HG02885 (cell line): ENCODE measurements around the gene CTSG.
"Not testable (repeated sequence)": the region's sequence is repeated elsewhere in the genome, so short reads cannot be mapped to it uniquely, and the experiment has no call there.

Source experiments
- ATAC-seq: cut with Tn5 transposase; IDR thresholded peaks from one replicate; pipeline ENCODE4 v1.9.1; 2021; ENCODE audit warnings: mild to moderate bottlenecking; ENCODE audit not compliant: unreplicated experiment, poor library complexity

The CTSG gene, protein sequence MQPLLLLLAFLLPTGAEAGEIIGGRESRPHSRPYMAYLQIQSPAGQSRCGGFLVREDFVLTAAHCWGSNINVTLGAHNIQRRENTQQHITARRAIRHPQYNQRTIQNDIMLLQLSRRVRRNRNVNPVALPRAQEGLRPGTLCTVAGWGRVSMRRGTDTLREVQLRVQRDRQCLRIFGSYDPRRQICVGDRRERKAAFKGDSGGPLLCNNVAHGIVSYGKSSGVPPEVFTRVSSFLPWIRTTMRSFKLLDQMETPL

GRCh38 chr14:24576182-24576581 lies at the start of gene CTSG:
TSS of gene CTSG (minus strand) at chr14:24576250. CDS start at chr14:24576223, 27 bp downstream.
- no peak for ATAC-seq

DNA sequence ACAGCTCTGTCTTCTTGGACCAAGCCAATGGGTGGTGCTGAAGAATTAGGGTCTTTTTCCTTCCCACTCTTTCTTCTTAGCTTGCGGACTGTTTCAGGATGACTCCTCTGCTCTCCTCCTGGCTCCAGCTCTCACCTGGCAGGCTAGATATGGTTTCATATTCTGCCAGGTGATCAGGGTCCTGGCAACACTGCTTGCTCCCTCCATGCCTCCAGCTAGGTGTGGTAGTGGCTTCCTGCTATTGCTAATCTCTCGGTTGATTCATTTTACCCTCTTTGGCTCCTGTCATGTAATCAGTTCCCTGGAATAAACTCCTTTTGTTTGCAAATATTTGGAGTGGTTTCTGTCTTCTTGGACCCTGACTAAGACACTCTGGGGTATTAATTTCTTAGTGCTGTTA lies 37.7 kb upstream of the CTSG start:
- ATAC-seq = no peak

DNA sequence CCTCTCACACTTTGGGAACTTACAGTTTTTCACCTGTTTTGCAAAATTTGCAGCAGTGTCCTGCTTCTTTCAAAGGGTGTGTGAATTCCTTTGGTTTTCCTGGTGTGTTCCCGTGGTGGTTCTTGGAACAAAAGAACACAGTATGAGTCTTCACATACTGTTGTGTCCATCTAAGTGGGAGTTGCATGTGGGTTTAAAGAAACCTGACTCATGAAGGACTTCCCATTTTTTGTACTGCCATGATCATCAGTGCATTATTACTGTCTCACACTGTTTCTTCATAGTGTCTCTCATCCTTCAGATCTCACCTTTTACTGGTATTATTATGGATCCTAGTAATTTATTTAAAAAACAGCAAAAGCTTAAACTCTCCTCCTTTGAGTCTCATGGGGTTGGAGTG lies 37.2 kb upstream of the CTSG start:
- no peak for ATAC-seq

DNA sequence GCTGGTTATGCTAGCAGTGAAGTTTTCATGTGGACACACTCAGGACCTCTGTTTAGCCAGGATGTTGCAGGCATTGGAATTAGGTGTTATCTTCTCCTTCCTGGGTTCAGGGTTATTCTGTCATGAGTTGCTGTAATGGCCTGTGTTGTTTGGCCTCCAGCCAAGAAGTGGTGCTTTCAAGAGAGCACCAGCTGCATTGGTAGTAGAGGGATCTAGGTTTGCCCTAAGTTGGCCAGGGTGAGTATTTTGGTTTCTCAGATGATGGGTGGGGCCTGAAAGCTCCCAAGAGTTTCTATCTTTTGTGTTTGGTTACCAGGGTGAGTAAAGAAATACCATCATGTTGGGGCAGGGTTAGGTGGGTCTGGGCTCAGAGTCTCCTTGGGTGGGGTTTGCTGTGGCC lies 36.1 kb upstream of the CTSG start:
- ATAC-seq = no peak

DNA sequence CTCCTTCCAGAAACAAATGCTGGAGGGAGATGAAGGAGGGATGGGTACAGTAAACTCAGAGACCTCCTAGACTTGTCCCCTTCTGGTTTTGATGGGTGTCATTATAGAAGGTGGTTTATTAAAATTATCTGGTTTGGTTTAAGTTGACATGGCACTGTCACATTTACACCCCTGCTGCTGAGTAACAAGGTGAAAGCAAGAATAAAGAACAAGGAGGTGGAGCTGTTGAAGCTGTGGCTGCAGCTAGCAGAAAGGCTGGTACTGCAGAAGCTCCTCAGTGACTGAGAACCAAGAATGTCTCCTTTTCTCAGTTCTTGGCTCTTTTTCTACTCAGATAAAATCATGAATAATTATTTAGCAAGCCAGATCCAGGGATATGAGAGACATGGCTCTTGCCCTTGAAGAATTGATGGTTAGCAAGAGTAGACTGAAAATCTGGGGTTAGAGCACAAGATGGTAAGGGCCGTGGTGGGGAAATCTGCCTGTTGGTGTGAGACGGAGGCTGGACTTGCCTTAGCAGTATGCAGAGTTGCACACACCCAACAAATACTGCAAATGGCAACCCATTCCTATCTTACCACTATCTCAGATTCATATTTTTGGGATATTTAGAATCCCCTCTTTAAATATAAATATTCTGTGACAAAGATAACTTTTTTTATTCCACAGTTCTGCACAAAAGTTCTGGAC lies 33.8 kb upstream of the CTSG start, which contains the start of gene GZMH:
GZMH (minus strand) TSS at position 31 of the 690 bp plus-strand sequence. CDS start 72 bp downstream, outside the sequence.
- peak; percentile 30 for ATAC-seq

GRCh38 chr14:24607635-24608514 lies 31.8 kb upstream of the CTSG start:
- no peak for ATAC-seq

DNA sequence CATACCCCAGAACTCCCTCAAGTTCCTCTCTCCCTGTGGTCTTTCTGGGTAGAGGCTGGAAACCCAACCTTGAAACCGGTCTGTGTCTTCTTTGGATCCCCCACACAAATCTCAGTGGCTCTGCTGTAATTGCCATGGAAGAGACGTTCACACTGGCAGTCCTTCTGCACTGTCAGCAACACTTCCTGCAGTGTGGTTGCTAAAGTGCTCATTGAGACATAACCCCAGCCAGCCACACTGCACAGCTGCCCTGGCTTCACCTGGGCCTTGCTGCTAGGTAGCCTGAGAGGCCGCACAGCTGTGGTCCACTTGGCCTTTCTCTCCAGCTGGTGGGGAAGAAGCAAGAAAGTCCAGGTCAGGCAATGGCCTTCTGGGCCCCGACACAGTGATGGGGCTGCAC lies 31.0 kb upstream of the CTSG start:
- ATAC-seq = no peak

DNA sequence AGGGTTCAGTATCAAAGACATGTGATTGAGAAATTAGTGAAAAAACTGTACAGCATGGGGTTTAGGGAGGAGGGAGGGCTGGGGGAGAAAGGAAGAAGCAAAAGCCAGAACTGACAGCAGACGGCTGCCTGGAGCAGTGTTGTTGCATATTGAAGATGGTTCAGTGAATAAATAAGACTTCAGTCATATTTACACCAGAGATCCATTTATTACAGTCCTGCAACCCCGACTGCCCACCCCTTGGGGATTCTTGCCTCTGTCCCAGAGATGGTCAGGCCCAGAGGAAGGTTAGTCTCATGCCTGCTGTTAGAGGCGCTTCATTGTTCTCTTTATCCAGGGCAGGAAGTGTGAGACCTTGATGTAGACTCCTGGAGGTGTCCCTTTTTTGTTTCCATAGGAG lies 30.2 kb upstream of the CTSG start:
- ATAC-seq = no peak

DNA sequence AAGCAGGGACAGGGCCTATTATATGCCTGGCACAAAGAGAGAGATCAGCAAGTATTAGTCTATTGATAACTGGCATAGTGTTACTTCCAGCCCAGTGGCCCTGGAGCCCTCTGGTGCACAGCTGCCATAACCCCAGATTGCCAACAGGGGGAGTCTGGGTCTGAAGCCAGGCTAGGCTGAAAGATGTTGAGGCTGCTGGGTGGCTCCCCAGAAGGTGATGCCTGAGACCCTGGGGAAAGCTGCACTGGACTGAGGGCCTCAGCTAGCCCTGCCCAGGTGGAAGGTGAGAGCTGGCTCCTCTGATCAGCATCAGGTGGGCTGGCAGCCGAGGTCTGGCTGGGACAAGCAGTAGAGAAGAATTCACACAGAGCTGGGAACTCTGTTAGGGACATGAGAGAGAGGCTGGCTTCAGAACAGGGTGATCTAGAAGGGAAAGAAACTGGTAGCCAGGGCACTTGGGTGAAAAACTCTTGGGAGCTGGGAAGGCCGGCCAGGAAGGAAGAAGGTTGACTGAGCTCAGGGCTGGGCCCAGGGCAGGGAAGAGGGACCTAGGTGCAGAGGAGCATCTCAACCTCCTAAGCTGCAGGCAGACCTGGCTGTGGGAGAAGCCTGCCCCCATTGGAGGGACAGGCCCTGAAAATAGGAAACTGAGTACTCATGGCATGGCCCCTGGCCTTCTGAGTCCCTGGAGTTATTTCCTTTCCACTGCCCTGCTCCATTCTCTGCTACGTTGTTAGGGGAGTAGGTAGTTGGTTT lies 29.6 kb upstream of the CTSG start:
- peak; percentile 93 for ATAC-seq

DNA sequence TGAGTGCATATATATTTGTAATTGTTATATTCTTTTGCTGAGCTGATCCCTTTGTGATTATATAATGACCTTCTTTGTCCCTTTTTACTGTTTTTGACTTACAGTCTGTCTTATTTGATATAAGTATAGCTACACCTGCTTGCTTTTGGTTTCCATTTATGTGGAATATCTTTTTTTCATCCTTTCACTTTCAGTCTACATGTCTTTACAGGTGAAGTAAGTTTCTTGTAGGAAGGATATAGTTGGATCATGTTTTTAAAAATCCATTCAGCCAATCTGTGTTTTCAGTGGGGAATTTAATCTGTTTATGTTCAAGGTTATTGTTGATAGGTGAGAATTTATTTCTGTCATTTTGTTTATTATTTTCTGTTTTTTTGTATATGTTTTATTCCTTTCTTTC lies 21.4 kb upstream of the CTSG start:
- peak; percentile 42 for ATAC-seq

DNA sequence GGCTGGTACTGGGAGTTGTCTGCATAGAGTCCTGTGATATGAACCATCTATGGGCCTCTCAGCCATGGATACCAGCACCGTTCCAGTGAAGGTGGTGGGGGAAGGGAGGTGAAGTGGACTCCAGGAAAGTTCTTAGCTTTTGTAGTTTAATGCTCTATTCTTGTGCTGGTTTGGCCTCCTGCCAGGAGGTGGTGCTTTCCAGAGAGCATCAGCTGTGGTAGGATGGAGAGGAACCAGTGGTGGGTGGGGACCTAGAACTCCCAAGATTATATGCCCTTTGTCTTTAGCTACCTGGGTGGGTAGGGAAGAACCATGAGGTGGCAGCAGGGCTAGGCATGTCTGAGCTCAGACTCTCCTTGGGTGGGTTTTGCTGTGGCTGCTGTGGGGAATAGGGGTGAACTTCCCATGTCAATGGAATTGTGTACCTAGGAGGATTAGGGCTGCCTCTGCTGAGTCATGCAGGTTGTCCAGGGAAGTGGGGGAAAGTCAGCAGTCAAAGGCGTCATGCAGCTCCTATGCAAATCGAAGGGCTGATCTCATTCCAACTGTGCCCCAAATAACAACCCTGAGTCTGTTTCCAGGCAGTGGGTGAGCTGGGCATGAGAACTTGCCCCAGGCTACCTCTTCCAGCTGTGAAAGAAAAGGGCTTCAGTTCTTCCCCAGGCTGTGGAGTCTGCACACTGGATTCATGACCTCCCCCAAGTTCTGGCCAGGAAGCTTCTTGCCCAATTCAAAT lies 19.2 kb upstream of the CTSG start:
- ATAC-seq = no peak

DNA sequence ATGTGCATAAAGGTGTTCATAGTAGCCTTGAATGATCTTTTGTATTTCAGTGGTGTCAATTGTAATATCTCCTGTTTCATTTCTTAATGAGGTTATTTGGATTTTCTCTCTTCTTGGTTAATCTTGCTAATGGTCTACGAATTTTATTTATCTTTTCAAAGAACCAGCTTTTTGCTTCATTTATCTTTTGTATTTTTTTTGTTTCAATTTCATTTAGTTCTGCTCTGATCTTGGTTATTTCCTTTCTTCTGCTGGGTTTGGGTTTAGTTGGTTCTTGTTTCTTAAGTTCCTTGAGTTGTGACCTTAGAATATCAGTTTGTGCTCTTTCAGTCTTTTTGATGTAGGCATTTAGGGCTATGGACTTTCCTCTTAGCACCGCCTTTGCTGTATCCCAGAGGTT lies 15.0 kb upstream of the CTSG start:
- ATAC-seq = not testable (repeated sequence)

DNA sequence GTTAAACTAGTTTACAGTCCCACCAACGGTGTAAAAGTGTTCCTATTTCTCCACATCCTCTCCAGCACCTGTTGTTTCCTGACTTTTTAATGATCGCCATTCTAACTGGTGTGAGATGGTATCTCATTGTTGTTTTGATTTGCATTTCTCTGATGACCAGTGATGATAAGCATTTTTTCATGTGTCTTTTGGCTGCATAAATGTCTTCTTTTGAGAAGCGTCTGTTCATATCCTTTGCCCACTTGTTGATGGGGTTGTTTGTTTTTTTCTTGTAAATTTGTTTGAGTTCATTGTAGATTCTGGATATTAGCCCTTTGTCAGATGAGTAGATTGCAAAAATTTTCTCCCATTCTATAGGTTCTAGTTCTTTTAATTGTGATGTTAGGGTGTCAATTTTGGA lies 8.4 kb upstream of the CTSG start:
- ATAC-seq = not testable (repeated sequence)

DNA sequence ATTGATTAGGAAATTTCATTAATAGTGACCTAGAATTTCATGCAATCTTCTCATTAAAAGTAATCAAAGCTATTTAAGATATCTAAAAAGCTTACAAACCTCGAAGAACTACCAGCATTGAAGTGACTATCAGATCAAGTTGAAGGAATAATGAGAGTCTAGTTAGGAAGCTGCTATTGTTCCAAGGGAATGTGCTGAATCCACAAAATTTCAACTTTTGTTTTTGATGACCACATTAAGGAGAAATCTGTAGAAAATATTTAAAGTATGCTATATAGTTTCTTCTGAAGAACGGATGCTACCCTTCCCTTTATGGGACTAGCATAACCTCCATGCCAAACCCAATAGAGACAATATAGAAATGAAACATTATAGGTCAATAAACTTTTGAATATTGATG lies 2.5 kb upstream of the CTSG start:
- no peak for ATAC-seq

DNA sequence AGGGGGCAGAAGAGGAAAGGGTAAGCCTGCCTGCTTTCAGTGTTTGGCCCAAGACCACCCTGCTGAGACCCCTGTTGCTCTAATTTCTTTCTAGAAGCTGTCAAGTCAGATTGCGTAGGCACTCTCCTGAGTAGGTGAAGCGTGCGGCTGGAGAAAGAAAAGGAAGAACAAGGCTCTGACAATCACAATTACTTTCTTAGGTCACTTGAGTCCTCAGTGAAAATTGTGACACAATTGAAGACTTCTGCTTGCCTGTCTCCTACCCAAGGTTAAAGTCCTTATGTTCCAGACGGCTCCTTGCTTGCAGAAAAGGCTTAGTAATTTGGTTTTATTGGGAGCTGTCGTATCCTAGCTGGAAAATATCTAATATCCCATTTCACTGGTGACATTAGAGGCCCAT lies 721 bp upstream of the CTSG start:
- ATAC-seq = no peak

DNA sequence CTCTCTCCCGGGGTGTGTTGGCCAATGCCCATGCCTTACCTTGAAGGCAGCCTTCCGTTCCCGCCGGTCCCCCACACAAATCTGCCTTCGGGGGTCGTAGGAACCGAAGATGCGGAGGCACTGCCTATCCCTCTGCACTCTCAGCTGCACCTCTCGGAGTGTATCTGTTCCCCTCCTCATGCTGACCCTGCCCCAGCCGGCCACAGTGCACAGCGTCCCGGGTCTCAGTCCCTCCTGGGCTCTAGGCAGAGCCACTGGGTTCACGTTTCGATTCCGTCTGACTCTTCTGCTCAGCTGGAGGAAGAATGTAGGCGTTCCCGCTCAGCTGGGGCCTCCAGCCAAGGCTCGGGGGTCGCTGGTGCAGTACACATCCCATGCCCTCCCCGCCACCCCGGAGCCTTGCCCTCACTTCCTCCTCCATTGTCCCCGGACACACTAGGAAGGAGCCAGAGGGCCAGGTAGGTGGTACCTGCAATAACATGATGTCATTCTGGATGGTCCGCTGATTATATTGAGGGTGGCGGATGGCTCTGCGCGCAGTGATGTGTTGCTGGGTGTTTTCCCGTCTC lies 1.8 kb downstream of the CTSG start:
- no peak for ATAC-seq

DNA sequence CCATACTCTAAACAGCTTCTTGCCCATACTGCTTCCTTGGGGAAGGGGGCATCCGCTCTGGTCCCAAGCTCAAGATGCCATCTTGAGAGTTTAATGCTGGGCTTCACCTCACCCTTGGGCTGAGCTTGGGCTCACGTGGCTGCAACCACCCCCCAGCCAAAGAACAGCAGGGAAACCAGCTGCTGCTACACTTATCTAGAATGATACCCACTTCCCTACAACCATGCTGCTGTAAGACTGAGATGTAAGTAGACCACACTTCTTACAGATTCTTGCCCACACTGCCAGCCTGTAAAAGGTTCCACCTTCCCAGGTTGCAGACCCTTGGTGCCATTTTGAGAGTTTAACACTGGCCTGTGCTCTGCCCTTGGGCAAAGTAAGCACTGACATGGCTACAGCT lies 9.7 kb downstream of the CTSG start:
- ATAC-seq = no peak

DNA sequence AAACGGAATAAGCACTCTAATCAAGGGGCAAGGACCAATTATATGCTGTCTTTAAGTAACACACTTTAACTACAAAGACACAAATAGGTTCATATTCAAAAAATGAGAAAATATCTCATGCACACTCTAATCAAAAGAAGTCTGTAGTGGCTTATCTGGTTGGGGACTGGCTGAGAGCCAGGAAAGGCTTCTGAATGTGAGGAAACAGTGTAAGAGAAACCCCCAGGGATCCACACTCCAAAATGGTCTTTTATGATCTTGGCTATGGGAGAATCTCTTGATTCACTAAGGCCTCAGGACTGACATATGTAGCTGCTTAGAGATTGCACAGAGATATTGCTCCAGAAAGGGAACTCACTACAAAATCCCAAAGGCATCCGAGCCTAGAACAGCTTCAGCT lies 10.3 kb downstream of the CTSG start:
- no peak for ATAC-seq

DNA sequence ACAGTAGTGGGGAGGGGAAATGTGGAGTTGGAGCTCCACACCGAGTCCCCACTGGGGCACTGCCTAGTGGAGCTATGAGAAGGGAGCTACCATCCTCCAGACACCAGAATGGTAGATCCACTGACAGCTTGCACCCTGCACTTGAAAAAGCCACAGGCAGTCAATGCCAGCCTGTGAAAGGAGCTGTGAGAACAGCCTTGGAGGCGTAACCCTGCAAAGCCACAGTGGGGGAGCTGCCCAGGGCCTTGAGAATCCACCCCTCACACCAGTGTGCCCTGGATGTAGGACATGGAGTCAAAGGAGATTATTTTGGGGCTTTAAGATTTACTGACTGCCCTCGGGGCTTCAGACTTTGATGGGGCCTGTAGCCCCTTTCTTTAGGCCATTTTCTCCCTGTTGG lies 12.5 kb downstream of the CTSG start:
- no peak for ATAC-seq
